NCI-H1048 (cell line): ENCODE measurements around the gene USP11.
"Not testable (repeated sequence)": the region's sequence is repeated elsewhere in the genome, so short reads cannot be mapped to it uniquely, and the experiment has no call there.

Experiments used
- DNase-seq: peaks from one replicate; lab custom pipeline; 2025; lab: John Stamatoyannopoulos, UW

USP11 gene

GRCh38 chrX:47247206-47247998 lies 14.6 kb downstream of the USP11 start:
- DNase-seq, result no peak

GRCh38 chrX:47247999-47248320 lies 15.2 kb downstream of the USP11 start:
- no peak for DNase-seq

- no peak for DNase-seq
These were observed 15.8 kb downstream of the USP11 start for GRCh38 chrX:47248576-47248975.

GRCh38 chrX:47250017-47250347 lies 17.2 kb downstream of the USP11 start:
- no peak for DNase-seq

- DNase-seq, result not testable (repeated sequence)
These were observed 24.8 kb downstream of the USP11 start for GRCh38 chrX:47257620-47258019.

GRCh38 chrX:47264483-47265173 lies 31.8 kb downstream of the USP11 start:
- no peak for DNase-seq

- DNase-seq, result no peak
These were observed 33.8 kb downstream of the USP11 start for GRCh38 chrX:47266643-47267042.

- no peak for DNase-seq
These were observed 39.2 kb downstream of the USP11 start for GRCh38 chrX:47272013-47272408.

- no peak for DNase-seq
These were observed 40.4 kb downstream of the USP11 start for GRCh38 chrX:47273011-47273730.

GRCh38 chrX:47278691-47279090 lies 45.9 kb downstream of the USP11 start:
- DNase-seq, result no peak

- DNase-seq, result no peak
These were observed 50.4 kb downstream of the USP11 start for GRCh38 chrX:47283015-47283771.

GRCh38 chrX:47284616-47285015 lies 51.8 kb downstream of the USP11 start:
- DNase-seq, result not testable (repeated sequence)

GRCh38 chrX:47285836-47286320 lies 53.1 kb downstream of the USP11 start:
- DNase-seq, result no peak

GRCh38 chrX:47293106-47293505 lies 60.3 kb downstream of the USP11 start:
- no peak for DNase-seq

- no peak for DNase-seq
These were observed 64.1 kb downstream of the USP11 start for GRCh38 chrX:47296766-47297365.

- DNase-seq, result no peak
These were observed 65.1 kb downstream of the USP11 start for GRCh38 chrX:47297874-47298273.
